Activated CD4-positive, alpha-beta T cell treated with anti-CD3 and anti-CD28 coated beads for 36 hours (primary cell): ENCODE results near the gene RBMS1. TPM values are rescaled to one million over a fixed set of nuclear protein-coding genes. Genes with fewer than 3 reads are reported as not detected.

Source experiments
- ATAC-seq: fragments of 200-7000 bp; cut with Tn5 transposase; one replicate; pipeline ENCODE4 v1.10.0; 2021; ENCODE audit warnings: mild to moderate bottlenecking, moderate library complexity
- CTCF ChIA-PET: fragments of 350-600 bp; sonication (Branson Sonifier 250); formaldehyde crosslinking; loops from one replicate; lab custom pipeline; 2021; ENCODE audit warnings: antibody characterized with exemption; lab: Charles Lee
- POLR2A ChIA-PET: fragments of 350-600 bp; sonication (Branson Sonifier 250); formaldehyde crosslinking; loops from one replicate; lab custom pipeline; 2021; ENCODE audit warnings: antibody characterized with exemption, inconsistent platforms; lab: Charles Lee
- DNase-seq: peaks from one replicate; pipeline ENCODE4 v3.0.0-alpha.2; 2020
- H3K27ac Mint-ChIP-seq: one replicate; pipeline ENCODE4 v1.8.0; 2021; ENCODE audit warnings: mixed read lengths
- H3K27me3 Mint-ChIP-seq: one replicate; pipeline ENCODE4 v1.8.0; 2021; ENCODE audit warnings: mixed read lengths
- H3K36me3 Mint-ChIP-seq: one replicate; pipeline ENCODE4 v1.8.0; 2021; ENCODE audit warnings: low read depth, mixed read lengths
- H3K4me1 Mint-ChIP-seq: one replicate; pipeline ENCODE4 v1.8.0; 2021; ENCODE audit warnings: mixed read lengths
- H3K4me3 Mint-ChIP-seq: one replicate; pipeline ENCODE4 v1.8.0; 2021; ENCODE audit warnings: mild to moderate bottlenecking, moderate library complexity, mixed read lengths
- H3K9me3 Mint-ChIP-seq: one replicate; pipeline ENCODE4 v1.8.0; 2021; ENCODE audit warnings: low read depth, mixed read lengths
- intact Hi-C, 2 experiments: fragments of 100-400 bp; cut with DNase I in 1 of 2; cut with micrococcal nuclease in 1 of 2; formaldehyde crosslinking; loops; one replicate each; pipeline versions ENCODE4 v1.14.2 to v1.15.1; 2022 to 2024; cut with DNase I, micrococcal nuclease
- total RNA-seq, 2 experiments: library from RNA; stranded (reverse); gene quantifications; one replicate each; pipeline ENCODE4 v1.2.3, GENCODE V29; 2021

The RBMS1 gene
- total RNA-seq, 2 experiments from 2014 or later = 39.3 to 47.7 TPM

DNA sequence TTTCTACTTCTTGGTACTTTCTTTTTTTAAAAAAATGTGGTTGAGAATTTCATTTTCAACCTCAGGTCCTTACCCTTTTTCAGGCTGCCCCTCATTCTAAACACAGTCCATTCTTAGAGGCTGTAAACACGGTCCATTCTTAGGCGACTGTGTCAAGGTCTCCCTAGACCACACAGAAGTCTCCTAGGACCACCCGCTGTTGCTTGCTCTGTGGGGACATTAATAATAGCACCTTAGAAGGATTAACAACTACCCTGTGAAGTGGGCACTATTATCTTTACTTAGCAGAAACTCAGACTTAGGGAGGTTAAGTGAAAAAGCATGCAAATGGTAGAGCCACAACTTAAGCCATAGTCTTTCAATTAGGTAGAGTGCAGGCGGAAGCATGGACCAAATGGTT is 91.7 kb downstream of the RBMS1 start:
- peak overlapping the region; percentile 1 for H3K27ac Mint-ChIP-seq
- ATAC-seq (no peak), DNase-seq (no peak)
- peaks cover 6% of the 10 kb centered on the region for H3K36me3 Mint-ChIP-seq
- H3K9me3 Mint-ChIP-seq = no peaks in the 10 kb centered on the region
- H3K4me1 Mint-ChIP-seq = peaks cover 56% of the 10 kb centered on the region
- intact Hi-C loops = loop anchor here (10.0 kb wide), 3 partner anchors 733 to 1117 kb away; partner anchors contain the start of genes TANK (in 2 of the 2) and WDSUB1 (in 1 of the 2)
- H3K4me3 Mint-ChIP-seq = no peak overlapping the region
- CTCF ChIA-PET = no interaction called here
- POLR2A ChIA-PET = interaction anchor here (0.6 kb wide), 1 partner anchor 323 kb away, joined by 5 read pairs; no protein-coding TSS in a partner anchor
- H3K27me3 Mint-ChIP-seq = no peaks in the 10 kb centered on the region

- H3K9me3 Mint-ChIP-seq = no peaks in the 10 kb centered on the region
- no peak overlapping the region for H3K4me3 Mint-ChIP-seq
- no peaks in the 10 kb centered on the region for H3K27me3 Mint-ChIP-seq
Measured at GRCh38 chr2:160399880-160400279, 93.7 kb downstream of the RBMS1 start.

GRCh38 chr2:160397530-160397865 is 96.1 kb downstream of the RBMS1 start:
- peaks cover 42% of the 10 kb centered on the region for H3K4me1 Mint-ChIP-seq
- POLR2A ChIA-PET = no interaction called here
- intact Hi-C loops = no loop called here
- H3K9me3 Mint-ChIP-seq = no peaks in the 10 kb centered on the region
- CTCF ChIA-PET = interaction anchor here (1.1 kb wide), 1 partner anchor 22 kb away, joined by 3 read pairs; no protein-coding TSS in a partner anchor
- no peak for DNase-seq
- peaks cover 5% of the 10 kb centered on the region for H3K36me3 Mint-ChIP-seq
- no peak for ATAC-seq
- H3K4me3 Mint-ChIP-seq = no peak overlapping the region
- no peaks in the 10 kb centered on the region for H3K27me3 Mint-ChIP-seq
- H3K27ac Mint-ChIP-seq = no peak overlapping the region

More at GRCh38 chr2:160399880-160400279, 93.7 kb downstream of the RBMS1 start:
- DNase-seq = no peak
- ChIA-PET CTCF (interaction anchor here (0.7 to 1.0 kb wide), 4 partner anchors 14 to 180 kb away, joined by 3 to 6 read pairs (median 3); no protein-coding TSS in a partner anchor), POLR2A (interaction anchor here (0.6 kb wide), 2 partner anchors 18 to 615 kb away, joined by 3 to 5 read pairs; no protein-coding TSS in a partner anchor)
- intact Hi-C loops = loop anchor here (10.0 kb wide), 3 partner anchors 735 to 1115 kb away; partner anchors contain the start of genes TANK (in 2 of the 2) and WDSUB1 (in 1 of the 2)
- Mint-ChIP-seq H3K36me3 (peaks cover 4% of the 10 kb centered on the region), H3K27ac (peak overlapping the region; percentile 8), H3K4me1 (peaks cover 45% of the 10 kb centered on the region)
- no peak for ATAC-seq

- DNase-seq = no peak
- peak; percentile 89 for ATAC-seq
- H3K4me3 Mint-ChIP-seq = peak overlapping the region; percentile 44
- intact Hi-C loops = loop anchor here in 1 of 2 experiments (1.0 kb wide), 1 partner anchor 11 kb away; no protein-coding TSS in a partner anchor
- peak overlapping the region; percentile 76 for H3K27ac Mint-ChIP-seq
- no peaks in the 10 kb centered on the region for H3K27me3 Mint-ChIP-seq
- peaks cover 4% of the 10 kb centered on the region for H3K36me3 Mint-ChIP-seq
- ChIA-PET POLR2A (no interaction called here), CTCF (interaction anchor here (0.8 to 1.5 kb wide), 4 partner anchors 10 to 670 kb away, joined by 3 to 5 read pairs (median 4); no protein-coding TSS in a partner anchor)
- no peaks in the 10 kb centered on the region for H3K9me3 Mint-ChIP-seq
- peaks cover 52% of the 10 kb centered on the region for H3K4me1 Mint-ChIP-seq
Measured at GRCh38 chr2:160394153-160394552, 99.5 kb downstream of the RBMS1 start.

DNA sequence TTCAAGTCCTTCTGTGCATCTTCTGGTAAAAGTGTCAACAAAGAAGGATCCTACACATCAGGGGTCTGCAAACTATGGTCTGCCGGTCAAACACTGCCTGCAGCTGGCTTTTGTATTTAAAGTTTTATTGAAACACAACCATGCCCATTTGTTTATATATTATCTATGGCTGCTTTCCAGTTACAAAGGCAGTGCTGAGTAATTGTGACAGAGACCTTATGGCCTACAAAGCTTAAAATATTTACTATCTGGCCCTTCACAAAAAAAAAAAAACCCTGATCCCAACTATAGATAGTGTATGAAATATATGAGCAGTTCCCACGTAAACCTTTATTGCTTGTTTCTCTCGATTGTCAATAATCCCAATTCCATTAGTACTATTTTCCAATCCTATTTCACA is 101.4 kb downstream of the RBMS1 start:
- CTCF ChIA-PET = interaction anchor here (0.6 to 2.5 kb wide), 5 partner anchors 12 to 604 kb away, joined by 3 to 10 read pairs (median 4); no protein-coding TSS in a partner anchor
- H3K36me3 Mint-ChIP-seq = peaks cover 5% of the 10 kb centered on the region
- ATAC-seq = no peak
- intact Hi-C loops = no loop called here
- no peaks in the 10 kb centered on the region for H3K9me3 Mint-ChIP-seq
- H3K27me3 Mint-ChIP-seq = no peaks in the 10 kb centered on the region
- POLR2A ChIA-PET = interaction anchor here (0.6 to 1.0 kb wide), 2 partner anchors 99 to 840 kb away, joined by 3 to 6 read pairs; no protein-coding TSS in a partner anchor
- H3K4me1 Mint-ChIP-seq = peaks cover 72% of the 10 kb centered on the region
- DNase-seq = no peak
- no peak overlapping the region for H3K4me3 Mint-ChIP-seq
- H3K27ac Mint-ChIP-seq = no peak overlapping the region

GRCh38 chr2:160390544-160391455 is 102.8 kb downstream of the RBMS1 start:
- no peaks in the 10 kb centered on the region for H3K27me3 Mint-ChIP-seq
- ChIA-PET POLR2A (interaction anchor here (0.6 kb wide), 1 partner anchor 25 kb away, joined by 5 read pairs; no protein-coding TSS in a partner anchor), CTCF (interaction anchor here (1.6 to 2.5 kb wide), 3 partner anchors 13 to 15 kb away, joined by 4 to 10 read pairs (median 6); no protein-coding TSS in a partner anchor)
- no peaks in the 10 kb centered on the region for H3K9me3 Mint-ChIP-seq
- H3K36me3 Mint-ChIP-seq = peaks cover 5% of the 10 kb centered on the region
- H3K4me3 Mint-ChIP-seq = no peak overlapping the region
- H3K27ac Mint-ChIP-seq = peak overlapping the region; percentile 55
- peaks cover 81% of the 10 kb centered on the region for H3K4me1 Mint-ChIP-seq
- no peak for DNase-seq
- ATAC-seq = no peak
- intact Hi-C loops = loop anchor here in 1 of 2 experiments (2.0 kb wide), 1 partner anchor 14 kb away; no protein-coding TSS in a partner anchor

GRCh38 chr2:160389875-160390274 is 103.7 kb downstream of the RBMS1 start:
- DNase-seq = no peak
- ChIA-PET CTCF (interaction anchor here (2.5 kb wide), 1 partner anchor 14 kb away, joined by 10 read pairs; no protein-coding TSS in a partner anchor), POLR2A (no interaction called here)
- Mint-ChIP-seq H3K4me1 (peaks cover 87% of the 10 kb centered on the region), H3K27ac (peak overlapping the region; percentile 4), H3K9me3 (no peaks in the 10 kb centered on the region), H3K27me3 (no peaks in the 10 kb centered on the region), H3K4me3 (no peak overlapping the region), H3K36me3 (peaks cover 5% of the 10 kb centered on the region)
- intact Hi-C loops = loop anchor here in 1 of 2 experiments (2.0 kb wide), 1 partner anchor 15 kb away; no protein-coding TSS in a partner anchor
- no peak for ATAC-seq

- intact Hi-C loops = no loop called here
- DNase-seq (peak; percentile 69), ATAC-seq (peak; percentile 80)
- Mint-ChIP-seq H3K4me3 (peak overlapping the region; percentile 51), H3K9me3 (no peaks in the 10 kb centered on the region), H3K4me1 (peaks cover 83% of the 10 kb centered on the region), H3K27ac (peak overlapping the region; percentile 89), H3K27me3 (no peaks in the 10 kb centered on the region), H3K36me3 (peaks cover 3% of the 10 kb centered on the region)
- CTCF ChIA-PET = interaction anchor here (0.6 to 1.7 kb wide), 4 partner anchors 15 to 307 kb away, joined by 3 to 10 read pairs (median 4); no protein-coding TSS in a partner anchor
- POLR2A ChIA-PET = no interaction called here
Measured at GRCh38 chr2:160388464-160389263, 104.9 kb downstream of the RBMS1 start.

DNA sequence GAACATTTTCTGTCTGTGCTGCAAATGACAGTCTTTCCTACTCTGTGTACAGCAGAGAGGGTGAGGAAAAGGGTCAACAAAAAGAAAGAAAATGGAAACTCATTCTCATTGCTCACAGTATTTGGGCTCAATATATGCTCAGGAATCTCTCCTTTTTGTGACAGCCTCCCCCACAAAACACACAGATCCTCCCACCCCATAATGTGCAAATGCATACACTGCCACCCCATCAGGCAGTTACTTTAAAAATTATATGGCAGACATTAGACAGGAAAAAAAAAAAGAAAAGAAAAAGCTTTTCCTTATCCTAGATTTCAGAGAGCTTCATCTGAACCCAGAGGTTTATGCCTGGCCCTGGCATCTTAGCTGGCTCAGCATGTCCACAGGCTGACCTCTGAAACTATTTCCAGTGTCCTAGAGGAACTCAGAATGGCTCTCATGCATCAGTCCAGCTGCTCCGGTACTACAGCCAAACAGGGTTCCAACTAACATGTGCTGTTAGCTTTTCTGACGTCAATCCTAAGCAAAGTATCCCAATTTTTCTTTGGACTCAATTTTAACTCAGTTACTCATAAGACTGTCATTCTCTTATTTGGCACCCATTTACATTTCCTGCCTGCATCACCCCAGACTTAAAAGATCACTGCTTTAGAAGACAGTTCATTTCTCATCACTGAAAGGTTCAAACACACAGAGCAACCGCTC is 105.9 kb downstream of the RBMS1 start:
- DNase-seq (no peak), ATAC-seq (peak; percentile 31)
- no peaks in the 10 kb centered on the region for H3K9me3 Mint-ChIP-seq
- ChIA-PET CTCF (interaction anchor here (0.6 to 2.0 kb wide), 5 partner anchors 10 to 175 kb away, joined by 3 to 10 read pairs (median 4); no protein-coding TSS in a partner anchor), POLR2A (no interaction called here)
- peak overlapping the region; percentile 89 for H3K27ac Mint-ChIP-seq
- peaks cover 76% of the 10 kb centered on the region for H3K4me1 Mint-ChIP-seq
- intact Hi-C loops = loop anchor here in 1 of 2 experiments (2.0 kb wide), 1 partner anchor 15 kb away; no protein-coding TSS in a partner anchor
- H3K27me3 Mint-ChIP-seq = no peaks in the 10 kb centered on the region
- peak overlapping the region; percentile 51 for H3K4me3 Mint-ChIP-seq
- peaks cover 3% of the 10 kb centered on the region for H3K36me3 Mint-ChIP-seq

GRCh38 chr2:160384791-160385190 is 108.8 kb downstream of the RBMS1 start:
- intact Hi-C loops = loop anchor here in 1 of 2 experiments (1.0 kb wide), 1 partner anchor 7 kb away; no protein-coding TSS in a partner anchor
- Mint-ChIP-seq H3K4me1 (peaks cover 76% of the 10 kb centered on the region), H3K36me3 (peaks cover 1% of the 10 kb centered on the region), H3K27ac (peak overlapping the region; percentile 2), H3K4me3 (no peak overlapping the region), H3K27me3 (no peaks in the 10 kb centered on the region), H3K9me3 (no peaks in the 10 kb centered on the region)
- ATAC-seq (no peak), DNase-seq (no peak)
- ChIA-PET CTCF (interaction anchor here (0.6 to 0.9 kb wide), 4 partner anchors 20 to 222 kb away, joined by 3 read pairs; no protein-coding TSS in a partner anchor), POLR2A (interaction anchor here (0.7 kb wide), 1 partner anchor 77 kb away, joined by 3 read pairs; no protein-coding TSS in a partner anchor)
